Esophagus squamous epithelium (tissue), 4 donors: ENCODE measurements around the gene DOHH.

Experiments used
- POLR2A ChIP-seq, 4 donors: fragments of 450-650 bp; IDR thresholded peaks; one replicate each; pipeline ENCODE4 v1.6.1; 2017; ENCODE audit warnings: antibody characterized with exemption in 4 of 4, mild to moderate bottlenecking in 4 of 4, moderate library complexity in 3 of 4
- TF ChIP-seq, protein P1 (sequence below), 6 experiments: fragments of 450-650 bp in 4 of 6; fragments of 200-600 bp in 2 of 6; sonication (generic) in 2 of 6; IDR thresholded peaks; one replicate each; pipeline ENCODE4 v1.5.1; 2016 to 2019; ENCODE audit warnings: antibody characterized with exemption in 6 of 6, mild to moderate bottlenecking in 4 of 6, moderate library complexity in 4 of 6

DNA sequence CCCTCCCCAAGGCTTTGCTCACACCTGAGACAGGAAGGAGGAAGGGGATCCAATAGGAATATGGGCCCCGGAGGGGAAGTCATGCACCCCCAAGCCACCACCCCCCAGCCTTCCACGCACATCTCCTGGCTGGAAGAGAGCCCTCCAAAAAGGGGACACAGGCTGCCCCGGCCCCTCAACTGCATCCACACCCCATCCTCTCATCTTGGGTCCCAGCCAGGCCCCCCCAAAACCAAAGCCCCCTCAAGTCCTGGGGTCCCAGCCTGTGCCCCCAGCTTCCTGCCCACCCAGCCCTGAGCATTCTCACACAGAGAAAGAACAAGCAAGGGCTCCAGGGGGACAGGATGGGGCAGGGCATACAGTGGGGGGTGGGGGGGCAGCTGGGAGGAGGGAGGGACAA is 32.3 kb downstream of the DOHH start:
- TF ChIP-seq, protein P1, sequence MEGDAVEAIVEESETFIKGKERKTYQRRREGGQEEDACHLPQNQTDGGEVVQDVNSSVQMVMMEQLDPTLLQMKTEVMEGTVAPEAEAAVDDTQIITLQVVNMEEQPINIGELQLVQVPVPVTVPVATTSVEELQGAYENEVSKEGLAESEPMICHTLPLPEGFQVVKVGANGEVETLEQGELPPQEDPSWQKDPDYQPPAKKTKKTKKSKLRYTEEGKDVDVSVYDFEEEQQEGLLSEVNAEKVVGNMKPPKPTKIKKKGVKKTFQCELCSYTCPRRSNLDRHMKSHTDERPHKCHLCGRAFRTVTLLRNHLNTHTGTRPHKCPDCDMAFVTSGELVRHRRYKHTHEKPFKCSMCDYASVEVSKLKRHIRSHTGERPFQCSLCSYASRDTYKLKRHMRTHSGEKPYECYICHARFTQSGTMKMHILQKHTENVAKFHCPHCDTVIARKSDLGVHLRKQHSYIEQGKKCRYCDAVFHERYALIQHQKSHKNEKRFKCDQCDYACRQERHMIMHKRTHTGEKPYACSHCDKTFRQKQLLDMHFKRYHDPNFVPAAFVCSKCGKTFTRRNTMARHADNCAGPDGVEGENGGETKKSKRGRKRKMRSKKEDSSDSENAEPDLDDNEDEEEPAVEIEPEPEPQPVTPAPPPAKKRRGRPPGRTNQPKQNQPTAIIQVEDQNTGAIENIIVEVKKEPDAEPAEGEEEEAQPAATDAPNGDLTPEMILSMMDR (IDR thresholded peaks at IDR 0.05) = no peak
- TF ChIP-seq POLR2A (IDR thresholded peaks at IDR 0.05) = no peak
